Ascending aorta (tissue), 2 donors: ENCODE results near the gene C15orf40. TPM values are rescaled to one million over a fixed set of nuclear protein-coding genes. Genes with fewer than 3 reads are reported as not detected.

Experiments used
- DNase-seq, 2 donors: peaks; one replicate each; pipeline ENCODE4 v3.0.0-alpha.2; 2019; ENCODE audit warnings: low spot score in 2 of 2
- H3K27ac ChIP-seq, 2 donors: fragments of 200-600 bp; sonication (generic); one replicate each; pipeline ENCODE4 v1.5.1; 2016 to 2017; ENCODE audit warnings: mild to moderate bottlenecking in 1 of 2
- H3K27me3 ChIP-seq: fragments of 200-600 bp; sonication (generic); one replicate; pipeline ENCODE4 v1.5.1; 2017
- H3K36me3 ChIP-seq, 2 donors: fragments of 200-600 bp; sonication (generic); one replicate each; pipeline ENCODE4 v1.5.1; 2016
- H3K4me1 ChIP-seq, 2 donors: fragments of 200-600 bp; sonication (generic); one replicate each; pipeline ENCODE4 v1.5.1; 2016 to 2017; ENCODE audit warnings: mild to moderate bottlenecking in 1 of 2
- H3K4me3 ChIP-seq, 2 donors: fragments of 200-600 bp; sonication (generic); one replicate each; pipeline ENCODE4 v1.5.1; 2016 to 2017; ENCODE audit warnings: mild to moderate bottlenecking in 1 of 2
- H3K9me3 ChIP-seq, 2 donors: fragments of 200-600 bp; sonication (generic); one replicate each; pipeline ENCODE4 v1.5.1; 2016
- CTCF ChIP-seq, 3 experiments: fragments of 200-600 bp in 2 of 3; fragments of 450-650 bp in 1 of 3; sonication (generic) in 2 of 3; IDR thresholded peaks; one replicate each; pipeline ENCODE4 v1.5.1; 2016 to 2019; ENCODE audit warnings: antibody characterized with exemption in 3 of 3, mild to moderate bottlenecking in 1 of 3, moderate library complexity in 1 of 3
- intact Hi-C: fragments of 100-400 bp; cut with DNase I; formaldehyde crosslinking; loops from one replicate; pipeline ENCODE4 v1.15.1; 2023
- total RNA-seq: library from RNA; depleted of rRNA; stranded (reverse); fragments of >200 nt; gene quantifications from one replicate; pipeline ENCODE4 v1.1.0, GENCODE V29; 2016

C15orf40 gene
- 1.3 TPM for total RNA-seq

DNA sequence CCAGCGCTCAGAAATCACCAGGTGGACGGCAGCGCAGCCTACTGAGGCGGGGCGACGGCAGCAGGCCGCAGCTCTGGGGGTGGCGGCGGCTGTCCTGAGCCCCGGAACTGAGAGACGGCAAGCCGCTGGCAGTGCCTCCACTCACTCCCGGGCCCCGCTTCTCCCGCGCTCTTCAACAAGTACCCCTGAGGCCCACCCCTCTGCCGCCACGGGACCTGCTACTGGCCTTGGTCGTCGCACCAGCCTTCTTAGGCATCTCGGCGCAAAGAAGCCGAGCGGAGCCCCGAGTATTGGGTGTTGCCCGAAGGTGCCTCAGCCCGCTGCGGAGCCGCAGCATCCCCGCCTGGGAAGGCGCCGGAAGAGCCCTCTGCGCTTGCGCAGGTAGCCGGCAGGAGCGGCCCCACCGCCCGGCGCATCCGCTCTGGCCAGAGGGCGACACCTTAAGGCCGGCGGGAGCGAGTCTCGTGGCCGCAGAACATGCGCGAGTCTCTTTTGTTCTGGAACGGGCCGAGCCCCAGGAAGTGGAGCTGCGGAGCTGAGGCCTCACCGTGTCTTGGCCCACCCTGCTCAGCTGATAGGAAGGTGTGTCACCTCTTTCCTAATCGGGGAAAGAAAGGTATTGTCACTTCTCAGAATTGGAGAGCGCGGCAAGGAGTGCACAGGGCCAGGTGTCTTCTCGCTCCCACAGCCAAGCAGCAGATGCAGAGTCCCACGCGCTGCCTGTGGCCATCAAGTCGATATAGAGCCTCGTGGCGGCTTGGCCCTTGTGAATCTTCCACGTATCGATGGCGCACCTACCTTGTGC, at the start of gene C15orf40:
Gene C15orf40 (minus strand): TSS at position 369 of the 805 bp plus-strand sequence. CDS start 32 bp downstream, at position 337.
- Histone ChIP-seq H3K9me3 (no peaks in the 10 kb centered on the region), H3K4me1 (peaks cover 9 to 15% of the 10 kb centered on the region in 2 donors), H3K4me3 (peak within 1 kb of the TSS; percentile 87 to 96), H3K27me3 (no peaks in the 10 kb centered on the region), H3K36me3 (peaks cover 27 to 28% of the 10 kb centered on the region in 2 donors), H3K27ac (peak within 1 kb of the TSS; percentile 74 to 79)
- peak; percentile 46 to 81 (median 80) for TF ChIP-seq CTCF (IDR thresholded peaks at IDR 0.05)
- peak; percentile 48 to 92 for DNase-seq
- intact Hi-C loops: loop anchor here (1.0 to 5.0 kb wide), 4 partner anchors 25 to 195 kb away; partner anchors contain the start of genes BTBD1, HDGFL3 and RAMAC

GRCh38 chr15:83057696-83058376, 46.4 kb upstream of the C15orf40 start:
- Histone ChIP-seq H3K27ac (no peak overlapping the region), H3K9me3 (no peaks in the 10 kb centered on the region), H3K4me1 (peaks cover 0 to 18% of the 10 kb centered on the region in 2 donors), H3K27me3 (no peaks in the 10 kb centered on the region), H3K4me3 (no peak overlapping the region), H3K36me3 (peaks cover 4 to 23% of the 10 kb centered on the region in 2 donors)
- intact Hi-C loops: no loop called here
- no peak for DNase-seq
- TF ChIP-seq CTCF (IDR thresholded peaks at IDR 0.05): no peak

- Histone ChIP-seq H3K4me1 (peaks cover 0 to 18% of the 10 kb centered on the region in 2 donors), H3K27me3 (no peaks in the 10 kb centered on the region), H3K4me3 (no peak overlapping the region), H3K27ac (no peak overlapping the region), H3K9me3 (no peaks in the 10 kb centered on the region), H3K36me3 (peaks cover 4 to 23% of the 10 kb centered on the region in 2 donors)
- no peak for TF ChIP-seq CTCF (IDR thresholded peaks at IDR 0.05)
- no peak for DNase-seq
- intact Hi-C loops: no loop called here
Observed at GRCh38 chr15:83057002-83057401, 45.6 kb upstream of the C15orf40 start.

GRCh38 chr15:83053151-83053550, 41.7 kb upstream of the C15orf40 start:
- Histone ChIP-seq H3K27ac (peak overlapping the region; percentile 21 to 78), H3K36me3 (peaks cover 10 to 29% of the 10 kb centered on the region in 2 donors), H3K27me3 (no peaks in the 10 kb centered on the region), H3K4me3 (no peak overlapping the region), H3K9me3 (no peaks in the 10 kb centered on the region), H3K4me1 (peaks cover 0 to 12% of the 10 kb centered on the region in 2 donors)
- DNase-seq: no peak
- no peak for TF ChIP-seq CTCF (IDR thresholded peaks at IDR 0.05)
- intact Hi-C loops: loop anchor here (5.0 kb wide), 1 partner anchor 41 kb away; the partner anchor contains the start of gene C15orf40

GRCh38 chr15:83046558-83047127, 35.2 kb upstream of the C15orf40 start:
- Histone ChIP-seq H3K27ac (no peak overlapping the region), H3K4me3 (no peak overlapping the region), H3K36me3 (peaks cover 10 to 17% of the 10 kb centered on the region in 2 donors), H3K27me3 (no peaks in the 10 kb centered on the region), H3K9me3 (no peaks in the 10 kb centered on the region), H3K4me1 (peaks cover 0 to 4% of the 10 kb centered on the region in 2 donors)
- intact Hi-C loops: no loop called here
- no peak for TF ChIP-seq CTCF (IDR thresholded peaks at IDR 0.05)
- DNase-seq: no peak
